ENCODE measurements around the gene KCNE1. TPM values are rescaled to one million over a fixed set of nuclear protein-coding genes. Genes with fewer than 3 reads are reported as not detected.
A peak's percentile ranks its signal among the peaks of the same experiment; 100 is the strongest.

The KCNE1 gene
- total and polyA plus RNA-seq, 9 donors = 0.21 to 4.7 (median 0.88) TPM; not detected in 2

DNA sequence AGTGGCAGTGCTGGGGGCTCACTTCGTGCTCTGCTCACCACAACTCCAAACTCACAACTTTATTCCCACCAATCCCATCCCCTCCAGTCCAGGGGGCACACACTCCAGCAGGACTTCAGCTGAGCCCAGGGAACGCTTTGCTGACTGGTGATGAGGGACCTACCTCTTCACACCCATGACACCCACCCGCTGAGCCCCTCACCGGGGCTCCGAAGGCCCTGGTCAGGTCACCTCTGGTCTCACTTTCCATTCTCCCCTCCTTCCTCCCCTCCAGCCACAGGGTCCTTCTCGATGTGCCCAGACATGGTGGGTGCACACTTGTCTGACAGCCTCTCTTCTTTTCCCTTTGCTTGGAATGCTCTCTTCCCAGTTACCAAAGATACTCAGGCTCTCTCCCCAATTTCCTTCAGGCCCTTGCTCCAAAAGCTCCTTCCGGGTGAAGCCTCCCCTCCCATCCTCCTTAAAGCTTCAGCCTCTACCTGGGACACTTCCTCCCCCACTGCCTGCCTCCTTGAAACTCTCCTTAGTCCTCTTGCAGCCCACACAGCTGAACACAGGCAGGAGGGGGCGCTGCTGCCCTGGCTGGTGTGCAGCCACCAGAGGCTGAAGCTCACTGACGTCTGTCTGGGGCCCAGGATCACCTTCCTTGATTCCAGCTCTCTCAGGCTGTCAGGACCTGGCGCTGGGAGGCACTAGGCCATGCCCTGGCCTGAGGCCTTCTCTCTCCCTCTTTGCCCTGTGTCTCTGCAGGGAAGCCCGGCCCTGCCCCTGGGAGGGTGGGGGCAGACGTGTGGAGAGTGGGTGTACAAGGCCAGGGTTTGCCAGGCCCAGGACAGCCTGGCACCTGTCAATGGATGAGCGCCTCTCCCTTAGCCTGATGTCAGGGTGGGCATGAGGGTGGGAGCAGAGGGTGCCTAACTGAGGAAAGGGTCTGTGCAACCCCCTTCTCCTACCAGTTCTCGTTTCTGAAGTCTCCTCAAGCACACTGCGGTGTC lies 1.6 kb downstream of the KCNE1 start:
- H3K9me3 ChIP-seq = no peaks in the 10 kb centered on the region
- WGBS, 3 donors = 81 to 85% (median 81%) methylated on average over 15 of the region's 15 CpGs
- H3K36me3 ChIP-seq = no peaks in the 10 kb centered on the region
- H3K27ac ChIP-seq = no peak overlapping the region
- TF ChIP-seq, protein P1, sequence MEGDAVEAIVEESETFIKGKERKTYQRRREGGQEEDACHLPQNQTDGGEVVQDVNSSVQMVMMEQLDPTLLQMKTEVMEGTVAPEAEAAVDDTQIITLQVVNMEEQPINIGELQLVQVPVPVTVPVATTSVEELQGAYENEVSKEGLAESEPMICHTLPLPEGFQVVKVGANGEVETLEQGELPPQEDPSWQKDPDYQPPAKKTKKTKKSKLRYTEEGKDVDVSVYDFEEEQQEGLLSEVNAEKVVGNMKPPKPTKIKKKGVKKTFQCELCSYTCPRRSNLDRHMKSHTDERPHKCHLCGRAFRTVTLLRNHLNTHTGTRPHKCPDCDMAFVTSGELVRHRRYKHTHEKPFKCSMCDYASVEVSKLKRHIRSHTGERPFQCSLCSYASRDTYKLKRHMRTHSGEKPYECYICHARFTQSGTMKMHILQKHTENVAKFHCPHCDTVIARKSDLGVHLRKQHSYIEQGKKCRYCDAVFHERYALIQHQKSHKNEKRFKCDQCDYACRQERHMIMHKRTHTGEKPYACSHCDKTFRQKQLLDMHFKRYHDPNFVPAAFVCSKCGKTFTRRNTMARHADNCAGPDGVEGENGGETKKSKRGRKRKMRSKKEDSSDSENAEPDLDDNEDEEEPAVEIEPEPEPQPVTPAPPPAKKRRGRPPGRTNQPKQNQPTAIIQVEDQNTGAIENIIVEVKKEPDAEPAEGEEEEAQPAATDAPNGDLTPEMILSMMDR (IDR thresholded peaks at IDR 0.05) = no peak
- TF ChIP-seq POLR2A (IDR thresholded peaks at IDR 0.05) (no peak), EP300 (IDR thresholded peaks at IDR 0.05) (no peak)
- H3K4me3 ChIP-seq = no peak overlapping the region
- no peaks in the 10 kb centered on the region for H3K27me3 ChIP-seq
- peak in 1 of 5 donors; percentile 47 for DNase-seq
- H3K4me1 ChIP-seq (ENCODE audit: insufficient read depth) = no peaks in the 10 kb centered on the region
- intact Hi-C loops (cut with DNase I) = no loop called here

DNA sequence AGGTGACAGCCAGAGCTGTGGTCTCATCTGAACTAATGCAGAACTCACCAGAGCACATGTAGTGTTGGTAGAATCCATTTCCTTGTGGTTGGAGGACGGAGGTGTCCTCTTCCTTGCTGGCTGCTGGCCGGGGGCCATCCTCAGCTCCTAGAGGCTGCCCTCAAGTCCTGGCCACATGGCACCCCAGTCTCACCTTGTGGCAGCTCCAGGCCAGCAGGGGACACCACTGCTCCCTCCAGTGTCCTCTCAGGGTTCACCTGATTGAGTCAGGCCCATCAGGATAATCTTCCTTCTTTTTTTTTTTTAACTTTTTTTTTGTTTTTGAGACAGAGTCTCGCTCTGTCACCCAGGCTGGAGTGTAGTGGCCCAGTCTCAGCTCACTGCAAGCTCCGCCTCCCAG lies 2.9 kb downstream of the KCNE1 start:
- TF ChIP-seq, protein P1 (IDR thresholded peaks at IDR 0.05) = no peak
- no peak for TF ChIP-seq POLR2A (IDR thresholded peaks at IDR 0.05)
- no peak for TF ChIP-seq EP300 (IDR thresholded peaks at IDR 0.05)
- WGBS, 3 donors = 90 to 93% (median 90%) methylated on average over 4 of the region's 4 CpGs
- no peaks in the 10 kb centered on the region for H3K36me3 ChIP-seq
- H3K27ac ChIP-seq = no peak overlapping the region
- H3K4me3 ChIP-seq = no peak overlapping the region
- H3K9me3 ChIP-seq = no peaks in the 10 kb centered on the region
- intact Hi-C loops (cut with DNase I) = no loop called here
- H3K27me3 ChIP-seq = no peaks in the 10 kb centered on the region
- no peaks in the 10 kb centered on the region for H3K4me1 ChIP-seq (ENCODE audit: insufficient read depth)
- DNase-seq = no peak

DNA sequence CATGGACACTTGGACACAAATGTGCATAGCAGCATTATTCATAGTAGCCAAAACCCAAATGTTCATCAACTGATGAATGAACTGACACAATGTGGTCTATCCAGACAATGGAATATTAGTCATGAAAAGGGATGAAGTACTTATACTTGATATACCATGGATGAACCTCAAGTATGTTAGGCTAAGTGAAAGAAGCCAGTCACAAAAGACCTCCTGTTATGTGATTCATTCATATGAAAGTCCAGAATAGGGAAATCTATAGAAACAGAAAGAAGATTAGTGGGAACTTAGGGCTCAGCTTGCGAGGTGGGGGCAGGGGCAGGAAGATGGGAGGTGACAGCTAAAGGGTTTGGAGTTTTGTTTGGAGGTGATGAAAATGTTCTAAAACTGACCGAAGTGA lies 7.4 kb downstream of the KCNE1 start:
- TF ChIP-seq EP300 (IDR thresholded peaks at IDR 0.05) = no peak
- TF ChIP-seq POLR2A (IDR thresholded peaks at IDR 0.05) = no peak
- TF ChIP-seq, protein P1 (IDR thresholded peaks at IDR 0.05) = no peak
- H3K36me3 ChIP-seq = no peaks in the 10 kb centered on the region
- no peak overlapping the region for H3K4me3 ChIP-seq
- no peaks in the 10 kb centered on the region for H3K4me1 ChIP-seq (ENCODE audit: insufficient read depth)
- DNase-seq = no peak
- H3K27ac ChIP-seq = no peak overlapping the region
- no peaks in the 10 kb centered on the region for H3K27me3 ChIP-seq
- H3K9me3 ChIP-seq = no peaks in the 10 kb centered on the region
- intact Hi-C loops (cut with DNase I) = no loop called here
- WGBS, 3 donors = 86 to 96% (median 92%) methylated on average over 2 of the region's 2 CpGs

DNA sequence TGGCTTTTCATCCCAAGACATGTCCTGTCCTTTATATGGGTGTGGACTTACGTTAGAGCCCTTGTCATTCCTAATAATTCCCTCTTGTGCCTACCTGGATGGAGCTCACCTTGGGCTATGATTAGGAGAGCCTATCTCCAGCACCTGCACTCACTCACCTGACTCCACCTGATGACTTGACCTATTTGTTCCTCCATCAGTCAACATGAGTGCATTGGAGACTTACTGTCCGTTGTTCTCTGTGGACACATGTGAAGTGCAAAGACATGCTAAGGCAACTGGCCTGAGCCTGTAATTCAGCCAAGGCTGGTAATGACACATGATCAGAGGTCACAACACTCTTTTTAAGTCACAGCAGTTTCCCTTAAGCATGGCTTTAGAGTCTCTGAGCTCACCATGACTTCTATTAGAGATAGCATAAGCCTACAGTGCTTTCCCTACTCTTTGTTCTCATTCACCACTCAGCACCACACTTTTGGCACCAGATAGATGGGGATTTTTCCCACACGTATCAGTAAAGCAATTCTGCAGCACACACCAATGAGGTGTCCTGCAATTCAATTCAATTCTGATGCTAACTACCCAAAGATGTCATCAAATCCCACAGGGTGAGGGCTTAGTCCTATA lies 9.4 kb downstream of the KCNE1 start:
- no peaks in the 10 kb centered on the region for H3K36me3 ChIP-seq
- 77 to 82% (median 79%) methylated on average over 3 of the region's 3 CpGs for WGBS, 3 donors
- H3K4me3 ChIP-seq = no peak overlapping the region
- no peak overlapping the region for H3K27ac ChIP-seq
- H3K9me3 ChIP-seq = no peaks in the 10 kb centered on the region
- H3K4me1 ChIP-seq (ENCODE audit: insufficient read depth) = no peaks in the 10 kb centered on the region
- no peak for DNase-seq
- intact Hi-C loops (cut with DNase I) = no loop called here
- no peaks in the 10 kb centered on the region for H3K27me3 ChIP-seq
- TF ChIP-seq, protein P1 (IDR thresholded peaks at IDR 0.05) = no peak
- no peak for TF ChIP-seq POLR2A (IDR thresholded peaks at IDR 0.05)
- no peak for TF ChIP-seq EP300 (IDR thresholded peaks at IDR 0.05)

Measured in ovary (tissue), 9 donors.